AG08395 (cell line): ENCODE results near the gene SOST.
A peak's percentile ranks its signal among the peaks of the same experiment; 100 is the strongest.

Source experiments
- DNase-seq: peaks from one replicate; pipeline ENCODE4 v3.0.0; 2012; ENCODE audit warnings: mixed read lengths, low spot score

Gene SOST

GRCh38 chr17:43774304-43775250 is 16.0 kb upstream of the SOST start:
- no peak for DNase-seq

GRCh38 chr17:43772877-43773648 is 14.5 kb upstream of the SOST start:
- no peak for DNase-seq

GRCh38 chr17:43771463-43771862 is 12.9 kb upstream of the SOST start:
- DNase-seq: no peak

GRCh38 chr17:43770957-43771356 is 12.4 kb upstream of the SOST start:
- no peak for DNase-seq

- no peak for DNase-seq
Measured at GRCh38 chr17:43769859-43770258, 11.3 kb upstream of the SOST start.

GRCh38 chr17:43769426-43769825 is 10.8 kb upstream of the SOST start:
- DNase-seq: no peak

GRCh38 chr17:43768943-43769342 is 10.4 kb upstream of the SOST start:
- no peak for DNase-seq

GRCh38 chr17:43768382-43768781 is 9.8 kb upstream of the SOST start:
- DNase-seq: no peak

- DNase-seq: no peak
Measured at GRCh38 chr17:43767713-43768059, 9.1 kb upstream of the SOST start.

- DNase-seq: no peak
Measured at GRCh38 chr17:43767053-43767712, 8.6 kb upstream of the SOST start.

GRCh38 chr17:43766413-43767052 is 7.9 kb upstream of the SOST start:
- DNase-seq: peak; percentile 66

GRCh38 chr17:43760254-43760852 is 1.8 kb upstream of the SOST start:
- DNase-seq: peak; percentile 95

- DNase-seq: no peak
Measured at GRCh38 chr17:43759836-43760235, 1.2 kb upstream of the SOST start.

GRCh38 chr17:43758086-43758485 is 505 bp downstream of the SOST start:
- no peak for DNase-seq

- no peak for DNase-seq
Measured at GRCh38 chr17:43757171-43757660, 1.4 kb downstream of the SOST start.

GRCh38 chr17:43756201-43756600 is 2.4 kb downstream of the SOST start:
- no peak for DNase-seq

GRCh38 chr17:43755389-43755875 is 3.2 kb downstream of the SOST start:
- DNase-seq: no peak

GRCh38 chr17:43754947-43755346 is 3.6 kb downstream of the SOST start:
- no peak for DNase-seq

GRCh38 chr17:43753493-43754129 is 5.0 kb downstream of the SOST start:
- DNase-seq: peak; percentile 47

- no peak for DNase-seq
Measured at GRCh38 chr17:43750153-43750552, 8.4 kb downstream of the SOST start.

GRCh38 chr17:43745541-43745940 is 13.1 kb downstream of the SOST start:
- DNase-seq: peak; percentile 46
